Fibroblast of upper back skin (primary cell): Measurements from ENCODE around the gene RAB6A.

Experiments
- DNase-seq: peaks from one replicate; pipeline ENCODE4 v3.0.0-alpha.2; 2013

Gene RAB6A

GRCh38 chr11:73652046-73652730, 108.7 kb downstream of the RAB6A start:
- DNase-seq = no peak

GRCh38 chr11:73651661-73652045, 109.2 kb downstream of the RAB6A start:
- no peak for DNase-seq

DNA sequence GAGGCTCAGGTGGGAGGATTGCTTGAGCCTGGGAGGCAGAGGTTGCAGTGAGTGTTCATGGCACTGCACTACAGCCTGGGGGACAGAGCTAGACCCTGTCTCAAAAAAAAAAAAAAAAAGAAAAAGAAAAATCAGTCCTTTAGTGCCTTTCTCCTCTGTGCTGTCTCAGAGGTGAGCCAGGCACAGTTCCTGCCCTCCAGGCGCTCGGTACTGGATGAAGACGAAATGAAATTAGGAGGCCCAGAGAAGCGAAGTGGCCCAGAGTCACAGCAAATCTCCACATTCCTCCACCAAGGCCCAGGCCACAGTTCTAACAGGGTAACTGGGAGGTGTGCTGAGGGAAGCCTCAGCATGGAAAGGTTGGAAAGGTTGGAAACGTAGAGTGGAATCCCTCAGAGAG, 109.6 kb downstream of the RAB6A start:
- no peak for DNase-seq

GRCh38 chr11:73650400-73650799, 110.5 kb downstream of the RAB6A start:
- no peak for DNase-seq

- DNase-seq = no peak
Observed at GRCh38 chr11:73649206-73649605, 111.7 kb downstream of the RAB6A start.

DNA sequence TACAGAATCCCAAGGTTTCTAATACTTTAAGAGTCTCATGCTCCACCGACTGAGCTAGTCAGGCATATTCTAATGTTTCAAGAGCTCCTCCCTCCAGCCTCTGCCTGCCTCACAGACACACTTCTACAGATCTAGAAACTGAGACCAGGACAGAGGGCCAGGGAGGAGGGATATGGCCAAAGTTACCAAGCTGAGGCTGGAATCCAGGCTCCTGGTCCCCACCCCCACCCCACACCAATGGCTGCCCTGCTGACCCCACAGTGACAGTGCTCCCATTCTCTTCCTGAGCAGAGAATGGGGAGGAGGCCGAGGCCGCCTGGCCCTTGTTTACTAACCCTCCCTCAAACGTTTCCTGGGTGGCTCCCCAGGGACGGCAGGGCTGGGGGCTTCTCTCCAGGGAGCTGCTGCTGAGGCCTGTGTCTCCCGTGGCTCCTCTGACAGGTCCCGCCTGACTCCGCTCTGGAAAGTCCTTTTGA, 112.3 kb downstream of the RAB6A start:
- no peak for DNase-seq

DNA sequence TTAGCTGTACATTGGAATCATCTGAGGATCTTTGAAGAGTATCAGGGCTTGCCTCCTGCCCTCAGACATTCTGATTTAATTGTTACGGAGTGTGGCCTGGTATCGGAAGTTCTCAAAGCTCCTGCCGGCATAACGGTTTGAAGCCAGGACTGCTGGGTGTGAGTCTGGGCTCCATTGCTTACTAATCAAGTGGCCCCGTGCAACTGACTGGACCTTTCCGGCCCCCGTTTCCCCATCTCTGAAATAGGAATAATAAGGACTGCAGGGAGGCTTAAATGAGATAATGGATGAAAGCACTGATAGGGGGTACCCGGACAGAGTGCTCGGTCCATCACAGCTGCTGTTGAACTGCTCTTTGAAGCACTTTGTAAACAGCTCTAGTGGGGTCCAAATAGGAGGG, 112.8 kb downstream of the RAB6A start:
- no peak for DNase-seq

DNA sequence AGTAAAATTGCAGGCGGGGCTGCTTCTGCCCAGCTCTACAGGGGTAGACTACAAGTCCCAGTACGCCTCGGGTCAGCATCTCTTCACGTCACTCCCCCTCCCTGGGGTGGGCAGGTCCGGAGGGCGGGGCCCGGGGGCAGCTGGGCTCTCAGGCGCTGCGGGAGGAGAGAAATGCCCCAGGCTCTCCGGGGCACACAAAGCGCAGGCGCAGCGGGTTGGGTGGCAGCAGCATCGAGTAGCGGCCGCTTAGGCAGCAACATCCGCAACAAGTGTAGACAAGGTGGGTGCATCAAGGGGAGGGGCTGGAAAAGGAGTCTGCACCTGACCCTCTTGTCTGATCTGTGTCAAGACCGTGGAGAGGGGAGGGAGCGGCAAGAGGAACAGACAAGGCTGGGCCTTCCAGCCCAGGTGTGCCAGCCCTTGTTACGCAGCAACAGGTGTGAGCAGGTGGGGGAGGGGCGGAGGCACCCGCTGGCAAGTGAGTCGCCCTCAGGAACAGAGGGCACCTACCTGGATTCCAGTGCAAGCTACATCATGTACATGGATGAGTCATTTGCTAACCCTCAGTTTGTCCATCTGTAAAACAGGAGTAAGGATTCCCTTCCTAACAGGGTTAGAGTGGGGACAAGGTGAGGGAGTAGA, 113.3 kb downstream of the RAB6A start:
- peak; percentile 67 for DNase-seq

- DNase-seq = no peak
Observed at GRCh38 chr11:73645972-73646631, 114.8 kb downstream of the RAB6A start, which contains the start of gene PLEKHB1. Gene PLEKHB1, plus strand, starts transcription at chr11:73646581. Its CDS starts 28 bp downstream, at chr11:73646609.

- DNase-seq = peak; percentile 18
Observed at GRCh38 chr11:73645121-73645969, 115.5 kb downstream of the RAB6A start.

DNA sequence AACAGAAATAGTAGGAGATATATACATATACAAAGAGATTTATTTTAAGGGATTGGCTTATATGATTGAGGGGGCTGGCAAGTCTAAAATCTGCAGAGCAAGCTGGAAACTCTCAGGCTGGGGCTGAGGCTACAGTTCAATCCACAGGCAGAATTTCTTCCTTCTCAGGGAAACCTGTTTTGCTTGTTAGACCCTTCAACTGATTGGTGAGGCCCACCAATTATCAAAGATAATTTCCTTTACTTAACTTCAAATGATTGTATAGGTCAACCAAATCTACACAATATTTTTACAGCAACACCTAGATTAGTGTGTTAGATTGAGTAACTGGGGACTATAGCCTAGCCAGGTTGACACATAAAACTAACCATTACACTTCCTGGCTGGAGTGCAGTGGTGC, 119.2 kb downstream of the RAB6A start:
- no peak for DNase-seq

GRCh38 chr11:73640592-73640991, 120.3 kb downstream of the RAB6A start:
- DNase-seq = no peak

DNA sequence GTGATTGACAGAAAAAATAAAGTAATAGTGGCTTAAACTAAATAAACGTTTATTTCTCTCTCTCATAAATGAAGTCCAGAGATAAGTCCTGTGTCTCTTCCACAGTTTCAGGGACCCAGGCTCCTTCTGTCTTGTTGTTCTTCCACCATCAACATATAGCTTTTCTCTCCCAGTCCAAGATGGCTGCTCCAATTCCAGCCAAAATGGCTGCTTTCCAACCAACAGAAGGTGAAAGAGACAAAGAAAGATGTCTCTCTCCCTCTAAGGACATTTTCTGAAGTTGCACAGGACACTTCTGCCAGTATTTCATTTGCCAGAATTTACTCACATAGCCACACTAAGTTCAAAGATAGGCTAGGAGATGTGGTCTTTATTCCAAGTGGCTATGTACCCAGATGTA, 123.9 kb downstream of the RAB6A start:
- no peak for DNase-seq

GRCh38 chr11:73636249-73636648, 124.6 kb downstream of the RAB6A start:
- no peak for DNase-seq

- DNase-seq = no peak
Observed at GRCh38 chr11:73635721-73636120, 125.2 kb downstream of the RAB6A start.

GRCh38 chr11:73633999-73634398, 126.9 kb downstream of the RAB6A start:
- DNase-seq = no peak

GRCh38 chr11:73632996-73633395, 127.9 kb downstream of the RAB6A start:
- DNase-seq = no peak

DNA sequence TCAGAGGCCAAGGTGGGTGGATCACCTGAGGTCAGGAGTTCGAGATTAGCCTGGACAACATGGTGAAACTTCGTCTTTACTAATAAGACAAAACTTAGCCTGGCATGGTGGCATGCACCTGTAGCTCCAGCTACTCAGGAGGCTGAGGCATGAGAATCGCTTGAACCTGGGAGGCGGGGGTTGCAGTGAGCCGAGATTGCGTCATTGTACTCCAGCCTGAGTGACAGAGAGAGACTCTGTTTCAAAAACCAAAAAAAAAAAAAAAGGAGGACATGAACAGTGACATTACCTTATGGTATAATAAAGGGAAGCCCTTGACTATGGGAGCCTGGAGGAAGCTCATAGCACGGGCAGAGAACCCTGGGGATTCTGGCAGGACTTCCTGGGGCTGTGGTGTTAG, 131.0 kb downstream of the RAB6A start:
- no peak for DNase-seq

GRCh38 chr11:73625696-73626318, 135.1 kb downstream of the RAB6A start:
- peak; percentile 63 for DNase-seq
